ENCODE results near the gene HIKESHI. TPM values are rescaled to one million over a fixed set of nuclear protein-coding genes. Genes with fewer than 3 reads are reported as not detected.

Gene HIKESHI
- total and polyA plus RNA-seq, 8 donors, result 28.5 to 67.2 (median 50.3) TPM

DNA sequence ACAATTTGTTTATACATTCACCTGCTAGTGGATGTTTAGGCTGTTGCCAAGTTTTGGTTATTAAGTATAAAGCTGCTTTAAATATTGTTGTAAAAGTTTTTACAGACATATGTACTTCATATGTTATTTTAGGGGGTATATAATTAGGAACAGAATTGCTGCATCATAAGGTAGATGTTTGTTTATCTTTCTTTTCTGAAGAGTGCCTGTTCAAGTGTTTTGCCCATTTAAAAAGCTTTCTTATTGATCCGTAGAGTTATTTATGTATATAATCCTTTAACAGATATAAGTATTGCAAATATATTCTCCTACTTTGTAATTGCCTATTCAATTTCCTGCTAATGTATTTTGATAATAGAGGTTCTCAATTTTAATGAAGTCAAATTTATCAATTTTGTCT is 61.4 kb downstream of the HIKESHI start:
- H3K4me1 ChIP-seq, result no peaks in the 10 kb centered on the region
- TF ChIP-seq, protein P1, sequence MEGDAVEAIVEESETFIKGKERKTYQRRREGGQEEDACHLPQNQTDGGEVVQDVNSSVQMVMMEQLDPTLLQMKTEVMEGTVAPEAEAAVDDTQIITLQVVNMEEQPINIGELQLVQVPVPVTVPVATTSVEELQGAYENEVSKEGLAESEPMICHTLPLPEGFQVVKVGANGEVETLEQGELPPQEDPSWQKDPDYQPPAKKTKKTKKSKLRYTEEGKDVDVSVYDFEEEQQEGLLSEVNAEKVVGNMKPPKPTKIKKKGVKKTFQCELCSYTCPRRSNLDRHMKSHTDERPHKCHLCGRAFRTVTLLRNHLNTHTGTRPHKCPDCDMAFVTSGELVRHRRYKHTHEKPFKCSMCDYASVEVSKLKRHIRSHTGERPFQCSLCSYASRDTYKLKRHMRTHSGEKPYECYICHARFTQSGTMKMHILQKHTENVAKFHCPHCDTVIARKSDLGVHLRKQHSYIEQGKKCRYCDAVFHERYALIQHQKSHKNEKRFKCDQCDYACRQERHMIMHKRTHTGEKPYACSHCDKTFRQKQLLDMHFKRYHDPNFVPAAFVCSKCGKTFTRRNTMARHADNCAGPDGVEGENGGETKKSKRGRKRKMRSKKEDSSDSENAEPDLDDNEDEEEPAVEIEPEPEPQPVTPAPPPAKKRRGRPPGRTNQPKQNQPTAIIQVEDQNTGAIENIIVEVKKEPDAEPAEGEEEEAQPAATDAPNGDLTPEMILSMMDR (IDR thresholded peaks at IDR 0.05), result no peak

DNA sequence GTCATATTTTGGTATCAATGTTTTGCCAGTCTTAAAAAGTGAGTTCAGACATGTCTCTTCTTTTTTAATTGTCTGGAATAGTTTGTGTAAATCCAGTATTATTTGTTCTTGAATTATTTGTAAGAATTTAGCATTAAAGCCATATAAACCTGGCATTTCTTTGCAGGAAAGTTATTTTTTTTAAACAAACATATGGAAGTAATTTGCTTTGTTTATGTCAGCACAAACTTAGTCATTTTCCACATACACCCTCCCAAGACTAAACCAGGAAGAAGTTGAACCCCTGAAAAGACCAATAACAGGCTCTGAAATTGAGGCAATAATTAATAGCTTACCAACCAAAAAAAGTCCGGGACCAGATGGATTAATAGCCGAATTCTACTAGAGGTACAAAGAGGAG is 63.5 kb downstream of the HIKESHI start:
- H3K9me3 ChIP-seq, result peaks cover 0 to 5% of the 10 kb centered on the region in 2 donors
- no peaks in the 10 kb centered on the region for H3K4me1 ChIP-seq
- H3K27me3 ChIP-seq, result no peaks in the 10 kb centered on the region
- intact Hi-C loops (cut with DNase I), result no loop called here
- H3K27ac ChIP-seq, result no peak overlapping the region
- TF ChIP-seq, protein P1 (IDR thresholded peaks at IDR 0.05), result no peak
- no peak overlapping the region for H3K4me3 ChIP-seq
- no peaks in the 10 kb centered on the region for H3K36me3 ChIP-seq
- no peak for DNase-seq
- ATAC-seq, result no peak

More for the DNA sequence above, 61.4 kb downstream of the HIKESHI start:
- no peaks in the 10 kb centered on the region for H3K36me3 ChIP-seq
- no peak overlapping the region for H3K4me3 ChIP-seq
- DNase-seq (no peak), ATAC-seq (no peak)
- H3K9me3 ChIP-seq, result peaks cover 0 to 5% of the 10 kb centered on the region in 2 donors
- no peak overlapping the region for H3K27ac ChIP-seq
- intact Hi-C loops (cut with DNase I), result no loop called here
- H3K27me3 ChIP-seq, result no peaks in the 10 kb centered on the region

DNA sequence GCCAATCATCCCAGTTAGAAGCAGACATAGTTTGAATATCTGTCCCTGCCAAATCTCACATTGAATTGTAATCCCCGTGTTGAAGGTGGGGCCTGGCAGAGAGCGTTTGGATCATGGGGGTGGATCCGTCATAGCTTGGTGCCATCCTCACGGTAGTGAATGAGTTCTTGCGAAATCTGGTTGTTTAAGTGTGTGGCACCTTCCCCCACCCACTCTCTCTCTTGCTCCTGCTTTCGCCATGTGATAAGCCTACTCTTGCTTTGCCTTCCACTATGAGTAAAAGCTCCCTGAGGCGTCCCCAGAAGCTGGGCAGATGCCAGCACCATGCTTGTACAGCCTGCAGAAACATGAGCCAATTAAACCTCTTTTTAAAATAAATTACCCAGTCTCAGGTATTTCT is 67.6 kb downstream of the HIKESHI start:
- Histone ChIP-seq H3K4me1 (no peaks in the 10 kb centered on the region), H3K27ac (no peak overlapping the region), H3K4me3 (no peak overlapping the region), H3K36me3 (no peaks in the 10 kb centered on the region), H3K27me3 (no peaks in the 10 kb centered on the region), H3K9me3 (no peaks in the 10 kb centered on the region)
- intact Hi-C loops (cut with DNase I), result no loop called here
- TF ChIP-seq, protein P1 (IDR thresholded peaks at IDR 0.05), result no peak
- no peak for ATAC-seq
- DNase-seq, result no peak

DNA sequence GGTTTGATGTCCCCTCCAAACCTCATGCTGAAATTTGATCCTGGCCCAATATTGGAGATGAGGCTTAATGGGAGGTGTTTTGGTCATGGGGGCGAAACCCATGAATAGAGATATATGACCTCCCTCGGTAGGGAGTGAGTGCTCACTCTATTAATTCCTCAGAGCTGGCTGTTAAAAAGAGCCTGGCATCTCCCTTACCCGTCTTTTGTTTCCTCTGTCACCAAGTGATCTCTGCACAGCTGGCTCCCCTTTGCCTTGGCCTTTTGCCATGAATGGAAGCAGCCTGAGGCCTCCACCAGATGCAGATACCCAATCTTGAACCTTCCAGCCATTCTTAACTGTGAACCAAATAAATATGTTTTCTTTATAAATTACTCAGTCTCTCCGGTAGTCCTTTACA is 68.1 kb downstream of the HIKESHI start:
- intact Hi-C loops (cut with DNase I), result no loop called here
- DNase-seq (no peak), ATAC-seq (no peak)
- Histone ChIP-seq H3K9me3 (no peaks in the 10 kb centered on the region), H3K27ac (no peak overlapping the region), H3K36me3 (no peaks in the 10 kb centered on the region), H3K27me3 (no peaks in the 10 kb centered on the region), H3K4me1 (no peaks in the 10 kb centered on the region), H3K4me3 (no peak overlapping the region)
- TF ChIP-seq, protein P1 (IDR thresholded peaks at IDR 0.05), result no peak

DNA sequence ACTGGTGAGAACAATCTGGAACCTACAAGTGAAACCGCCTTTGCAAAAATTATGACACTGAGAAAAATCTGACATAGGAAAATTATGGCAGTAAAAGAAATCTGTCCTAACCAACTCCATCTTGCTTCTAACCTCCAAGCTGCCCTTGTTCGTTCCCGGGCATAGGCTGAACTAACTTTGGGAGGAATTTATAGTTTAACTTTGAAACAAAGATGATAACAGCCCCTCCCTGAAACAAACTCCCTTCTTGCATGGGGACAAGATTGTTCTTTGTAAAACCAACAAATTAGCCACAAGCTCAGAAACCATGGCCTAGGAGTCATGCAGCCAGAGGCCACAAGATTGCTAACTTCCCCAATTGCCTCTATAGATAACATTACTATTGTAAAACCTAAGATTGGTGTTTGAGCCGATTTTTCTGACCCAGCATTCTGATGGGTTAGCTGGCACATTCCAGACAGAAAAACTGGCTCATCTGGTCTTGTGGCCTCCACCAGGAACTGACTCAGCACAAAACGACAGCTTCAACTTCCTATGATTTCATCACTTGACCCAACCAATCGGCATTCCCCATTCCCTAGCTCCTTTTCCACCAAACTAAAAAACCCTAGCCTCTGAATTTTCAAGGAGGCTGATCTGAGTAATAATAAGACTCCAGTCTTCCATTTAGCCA is 69.0 kb downstream of the HIKESHI start:
- TF ChIP-seq, protein P1 (IDR thresholded peaks at IDR 0.05), result no peak
- DNase-seq, result peak in 1 of 4 donors; percentile 19
- intact Hi-C loops (cut with DNase I), result no loop called here
- Histone ChIP-seq H3K27ac (no peak overlapping the region), H3K36me3 (no peaks in the 10 kb centered on the region), H3K9me3 (no peaks in the 10 kb centered on the region), H3K4me3 (no peak overlapping the region), H3K27me3 (no peaks in the 10 kb centered on the region), H3K4me1 (no peaks in the 10 kb centered on the region)
- ATAC-seq, result no peak

Measured in left lung (tissue), 10 donors.